ENCODE measurements around the gene SLBP.
A peak's percentile ranks its signal among the peaks of the same experiment; 100 is the strongest.

Gene SLBP

DNA sequence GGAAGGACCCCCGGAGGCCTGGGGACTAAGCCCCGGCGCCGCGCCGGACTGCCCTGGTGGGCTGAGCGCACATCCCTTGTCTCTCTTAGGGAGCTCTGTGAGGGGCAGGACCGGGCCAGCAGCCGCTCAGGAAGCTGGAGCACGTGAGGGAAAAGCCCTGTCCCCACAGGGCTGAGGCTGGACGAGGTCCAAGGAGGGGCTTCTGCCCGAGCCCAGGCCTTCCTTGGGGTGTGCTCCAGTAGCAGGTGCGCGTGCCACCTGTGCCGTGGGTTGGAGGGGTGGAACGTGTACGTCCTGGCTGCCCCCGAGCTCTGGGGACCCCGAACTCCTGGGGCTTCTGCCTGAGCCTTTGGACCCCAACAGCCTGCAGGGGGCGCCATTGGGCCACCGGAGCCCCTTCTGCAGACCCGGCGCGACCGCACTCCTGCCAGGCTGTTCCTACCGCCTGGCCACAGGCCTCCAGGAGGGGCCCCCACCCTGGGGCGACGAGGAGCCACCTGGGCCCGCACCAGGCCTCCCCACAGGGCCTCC lies 36.4 kb upstream of the SLBP start:
- peak; percentile 70 for DNase-seq (ENCODE audit: low spot score)

DNA sequence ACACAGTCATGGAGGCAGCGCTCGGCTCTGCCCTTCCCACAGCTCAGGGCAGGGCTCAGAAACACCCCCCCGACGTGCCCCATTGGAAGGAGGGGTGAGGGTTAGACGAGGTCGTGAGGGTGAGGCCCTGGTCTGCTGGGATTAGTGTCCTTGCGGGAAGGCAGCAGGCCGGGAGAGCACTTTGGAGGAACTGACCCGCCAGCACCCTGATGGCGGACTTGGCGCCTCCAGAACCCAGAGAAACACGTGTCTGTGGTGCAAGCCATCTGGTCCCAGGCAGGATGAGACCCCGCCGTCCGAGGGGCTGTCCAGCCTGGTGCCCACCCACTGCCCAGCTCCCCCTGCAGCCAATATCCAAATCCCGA lies 35.5 kb upstream of the SLBP start:
- DNase-seq (ENCODE audit: low spot score) = no peak

DNA sequence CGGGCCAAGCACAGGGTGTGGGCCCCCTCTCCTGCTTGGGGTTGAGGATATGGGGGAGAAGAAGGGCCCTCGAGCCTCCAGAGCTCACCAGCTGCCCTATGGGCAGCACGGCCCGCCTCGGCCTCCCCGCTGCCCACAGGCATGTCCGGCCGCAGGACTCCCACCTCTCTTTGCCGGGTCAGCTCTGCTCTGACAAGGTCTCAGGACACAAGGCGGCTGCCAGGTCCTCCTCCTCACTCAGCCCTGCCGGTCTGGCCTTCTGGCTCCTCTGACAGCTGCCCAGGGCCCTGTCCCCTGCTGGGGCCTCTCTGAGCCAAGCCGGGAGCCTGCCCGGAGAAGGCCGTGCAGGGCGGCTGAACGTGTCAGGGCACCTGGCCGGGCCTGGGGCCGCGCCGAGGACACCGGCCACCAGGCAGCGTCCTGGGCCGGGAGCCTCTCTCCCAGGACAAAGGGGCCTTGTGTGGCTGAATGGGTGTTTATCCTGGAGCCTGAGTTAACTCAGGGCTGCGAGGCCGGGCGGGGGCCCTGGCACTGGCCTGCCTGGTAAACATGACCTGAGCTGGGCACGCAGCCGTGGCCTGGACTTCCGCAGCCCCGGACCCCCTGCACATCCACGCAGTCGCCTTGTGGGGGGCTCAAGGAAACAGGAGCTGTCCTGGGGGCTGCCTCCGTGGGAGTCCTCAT lies 34.9 kb upstream of the SLBP start:
- no peak for DNase-seq (ENCODE audit: low spot score)

DNA sequence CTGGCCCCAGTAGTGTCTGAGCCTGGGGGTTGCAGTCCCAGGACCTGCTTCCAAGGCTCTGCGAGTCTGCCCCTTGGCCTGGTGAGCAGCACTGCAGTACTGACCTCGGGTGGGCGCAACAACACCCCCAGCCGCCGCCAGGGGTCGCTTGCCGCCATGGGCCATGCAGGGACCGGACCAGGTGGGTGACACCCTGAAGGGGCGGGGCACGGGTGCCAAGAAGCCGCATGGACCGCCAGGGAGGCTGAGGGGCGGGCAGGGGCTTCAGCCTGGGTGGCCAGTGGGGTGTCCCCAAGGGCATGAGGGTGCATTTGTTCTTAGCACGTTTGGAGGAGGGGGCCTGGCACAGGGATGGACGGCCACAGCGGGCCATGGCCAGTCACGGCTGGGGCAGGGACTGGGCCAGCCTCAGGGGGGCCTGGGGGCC lies 34.2 kb upstream of the SLBP start:
- DNase-seq (ENCODE audit: low spot score) = peak; percentile 63

DNA sequence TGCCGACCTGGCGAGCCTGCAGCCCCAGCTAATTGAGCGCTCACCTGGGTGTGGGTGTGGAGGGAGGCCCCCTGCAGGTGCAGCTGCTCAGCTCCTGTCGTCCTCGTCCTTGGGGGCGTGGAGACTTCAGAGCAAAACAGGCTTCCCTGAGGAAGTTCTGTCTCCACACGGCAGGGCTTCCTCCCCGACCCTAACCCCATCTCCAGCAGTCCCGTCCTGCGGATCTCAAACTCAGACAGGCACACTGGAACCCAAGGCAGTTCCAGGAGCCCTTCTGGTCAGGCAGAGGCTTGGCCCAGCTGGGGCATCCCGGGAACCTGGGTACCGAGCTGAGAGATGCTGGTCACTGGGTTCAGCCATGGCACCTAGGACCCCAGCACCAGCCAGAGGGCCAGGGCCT lies 33.6 kb upstream of the SLBP start:
- no peak for DNase-seq (ENCODE audit: low spot score)

- DNase-seq (ENCODE audit: low spot score) = no peak
Observed at GRCh38 chr4:1745165-1745564, 33.0 kb upstream of the SLBP start.

DNA sequence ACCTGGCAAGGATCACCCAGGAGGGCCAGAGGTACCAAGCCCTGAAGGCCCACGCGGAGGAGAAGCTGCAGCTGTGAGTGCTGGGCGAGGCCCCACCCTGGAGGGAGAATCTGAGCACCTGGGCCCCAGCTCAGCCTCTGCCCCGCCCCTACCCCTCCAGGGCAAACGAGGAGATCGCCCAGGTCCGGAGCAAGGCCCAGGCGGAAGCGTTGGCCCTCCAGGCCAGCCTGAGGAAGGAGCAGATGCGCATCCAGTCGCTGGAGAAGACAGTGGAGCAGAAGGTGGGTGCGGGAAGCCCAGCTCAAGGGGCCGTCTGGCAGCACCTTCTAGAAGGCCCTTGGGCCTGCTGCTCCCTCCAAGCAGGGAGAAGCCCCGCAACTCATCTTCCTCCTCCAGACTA lies 32.4 kb upstream of the SLBP start:
- no peak for DNase-seq (ENCODE audit: low spot score)

- no peak for DNase-seq (ENCODE audit: low spot score)
Observed at GRCh38 chr4:1743975-1744374, 31.9 kb upstream of the SLBP start.

- DNase-seq (ENCODE audit: low spot score) = no peak
Observed at GRCh38 chr4:1743551-1743950, 31.4 kb upstream of the SLBP start.

DNA sequence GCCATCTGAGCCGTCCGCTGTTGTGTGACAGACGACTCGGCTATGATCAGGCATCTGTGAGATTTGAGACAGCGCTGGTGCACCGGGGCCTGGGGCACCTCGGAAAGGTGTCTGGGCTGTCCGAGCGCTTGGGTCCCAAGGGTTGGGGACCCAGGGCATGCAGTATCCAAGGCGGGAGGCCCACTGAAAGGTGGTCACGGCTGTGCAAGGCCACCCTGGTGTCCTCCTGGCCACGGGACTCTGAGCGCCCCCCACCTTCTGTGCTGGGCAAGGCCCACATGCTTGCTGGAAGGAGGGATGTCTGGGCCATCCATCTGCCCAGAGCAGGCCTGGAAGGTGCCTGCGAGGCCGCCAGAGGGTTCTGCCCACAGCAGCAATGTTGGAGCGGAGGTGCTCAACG lies 29.1 kb upstream of the SLBP start:
- DNase-seq (ENCODE audit: low spot score) = no peak

DNA sequence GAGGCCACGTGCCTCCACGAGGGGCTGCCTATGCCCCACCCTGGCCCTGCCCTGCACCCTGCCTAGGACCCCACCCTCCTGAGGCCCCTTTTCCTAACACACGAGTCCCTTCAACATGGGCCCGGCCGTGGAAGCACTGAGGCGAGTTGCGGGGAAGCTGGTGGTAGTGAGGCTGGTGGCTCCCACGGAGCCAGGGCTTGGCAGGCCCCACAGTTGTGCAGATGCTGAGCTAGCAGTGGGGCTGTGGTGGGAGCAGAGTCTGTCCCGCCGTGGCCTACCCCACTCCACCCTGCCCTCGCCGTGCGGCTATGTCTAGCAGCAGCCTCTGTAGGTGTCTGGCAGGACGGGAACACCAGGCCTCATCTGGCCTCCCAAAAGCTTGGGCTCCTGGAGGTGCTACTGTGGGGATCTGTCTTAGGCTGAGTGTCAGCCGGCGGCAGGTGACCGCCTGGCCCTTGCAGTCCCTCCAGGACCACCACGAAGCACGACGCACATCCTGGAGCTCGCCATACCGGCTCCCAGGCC lies 28.0 kb upstream of the SLBP start:
- DNase-seq (ENCODE audit: low spot score) = no peak

DNA sequence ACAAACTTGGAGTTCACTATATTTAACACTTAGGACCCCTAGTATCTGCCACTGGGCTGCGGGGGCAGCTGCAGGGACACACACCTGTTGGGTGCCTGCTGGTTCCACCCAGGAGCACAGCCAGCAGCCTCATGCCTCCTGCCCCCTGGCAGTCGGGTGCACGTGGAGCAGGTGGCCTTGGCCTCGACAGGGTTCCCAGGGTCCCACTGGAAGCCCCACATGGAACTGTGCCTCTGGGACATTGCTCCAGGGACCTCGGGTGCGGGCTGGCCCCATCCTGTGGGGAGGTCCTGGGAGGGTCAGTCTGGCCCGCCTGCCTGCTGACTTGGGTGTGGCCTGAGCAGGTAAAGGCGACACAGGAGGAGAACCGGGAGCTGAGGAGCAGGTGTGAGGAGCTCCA lies 27.2 kb upstream of the SLBP start:
- DNase-seq (ENCODE audit: low spot score) = no peak

DNA sequence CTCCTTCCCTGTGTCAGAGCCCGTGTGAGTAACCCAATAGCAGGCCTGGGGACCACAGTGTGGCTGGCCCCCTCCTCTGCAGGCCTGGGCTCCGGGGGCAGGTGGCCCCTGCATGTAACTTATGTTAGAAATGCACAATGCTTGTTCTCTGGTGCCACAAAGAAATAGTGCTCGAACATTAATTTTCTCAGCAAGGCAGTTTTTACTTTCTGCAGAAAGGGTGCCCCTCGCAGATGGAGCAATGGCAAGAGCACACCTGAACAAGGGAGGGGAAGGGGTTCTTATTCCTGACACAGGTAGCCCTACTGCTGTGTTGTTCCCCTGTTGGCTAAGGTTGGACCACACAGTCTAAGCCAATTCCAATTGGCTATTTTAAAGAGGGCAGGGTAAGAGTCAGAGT lies 26.3 kb upstream of the SLBP start:
- DNase-seq (ENCODE audit: low spot score) = no peak

- no peak for DNase-seq (ENCODE audit: low spot score)
Observed at GRCh38 chr4:1737666-1738065, 25.5 kb upstream of the SLBP start.

DNA sequence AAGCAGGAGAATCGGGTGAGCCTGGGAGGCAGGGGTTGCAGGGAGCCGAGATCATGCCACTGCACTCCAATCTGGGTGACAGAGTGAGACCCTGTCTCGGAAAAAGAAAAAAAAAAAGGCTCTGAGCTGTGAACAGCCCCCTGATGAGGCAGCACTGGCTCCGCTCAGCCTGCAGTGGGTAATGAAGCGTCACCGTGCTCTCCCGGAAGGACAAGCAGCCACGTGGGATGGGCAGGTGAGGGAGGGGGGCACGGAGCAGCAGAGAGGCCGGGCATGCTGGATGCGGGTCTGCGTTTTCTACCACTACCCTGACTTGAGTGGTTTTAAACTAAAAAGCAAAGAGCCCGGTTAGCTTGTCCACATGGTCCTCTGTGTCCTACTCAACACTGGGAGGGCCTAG lies 24.7 kb upstream of the SLBP start:
- no peak for DNase-seq (ENCODE audit: low spot score)

DNA sequence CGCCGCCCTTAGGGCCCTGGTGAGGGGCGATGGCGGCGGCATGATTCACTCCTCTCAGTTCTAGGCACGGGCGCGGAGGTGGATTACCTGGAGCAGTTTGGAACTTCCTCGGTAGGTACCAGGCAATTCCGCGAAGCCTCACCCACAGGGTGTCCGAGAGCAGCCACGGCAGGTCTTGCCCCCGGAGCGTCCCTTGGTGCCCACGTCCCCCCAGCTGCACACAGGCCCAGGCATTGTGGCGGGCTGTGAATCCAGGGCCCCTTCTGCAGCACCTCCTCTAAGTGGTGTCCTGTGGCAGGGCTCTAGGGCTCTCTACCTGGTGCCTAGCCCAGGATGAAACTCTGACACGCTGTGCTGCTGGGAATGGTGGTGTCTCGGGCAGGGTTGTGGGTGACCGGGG lies 23.1 kb upstream of the SLBP start:
- DNase-seq (ENCODE audit: low spot score) = no peak

DNA sequence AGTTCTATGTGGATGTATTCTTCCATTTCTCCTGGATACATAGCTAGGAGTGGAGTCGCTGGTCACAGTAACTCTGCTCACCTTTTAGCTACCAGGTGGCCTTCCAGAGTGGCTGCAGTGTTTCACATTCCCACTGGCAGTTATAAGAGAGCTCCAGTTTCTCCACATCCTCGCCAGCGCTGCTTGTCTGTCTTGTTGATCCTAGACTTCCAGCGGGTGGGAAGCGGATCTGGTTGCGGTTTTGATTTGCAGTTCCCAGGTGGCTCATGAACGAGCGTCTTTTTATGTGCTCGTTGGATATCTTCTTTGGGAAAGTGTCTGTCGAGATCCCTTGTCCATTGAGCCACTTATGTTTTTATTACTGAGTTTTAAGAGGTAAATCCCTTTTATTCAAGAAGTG lies 20.8 kb upstream of the SLBP start:
- no peak for DNase-seq (ENCODE audit: low spot score)

- DNase-seq (ENCODE audit: low spot score) = no peak
Observed at GRCh38 chr4:1731180-1731579, 19.1 kb upstream of the SLBP start.

GRCh38 chr4:1730532-1731135 lies 18.5 kb upstream of the SLBP start:
- DNase-seq (ENCODE audit: low spot score) = no peak

GRCh38 chr4:1728061-1728980 lies 16.2 kb upstream of the SLBP start:
- DNase-seq (ENCODE audit: low spot score) = no peak

DNA sequence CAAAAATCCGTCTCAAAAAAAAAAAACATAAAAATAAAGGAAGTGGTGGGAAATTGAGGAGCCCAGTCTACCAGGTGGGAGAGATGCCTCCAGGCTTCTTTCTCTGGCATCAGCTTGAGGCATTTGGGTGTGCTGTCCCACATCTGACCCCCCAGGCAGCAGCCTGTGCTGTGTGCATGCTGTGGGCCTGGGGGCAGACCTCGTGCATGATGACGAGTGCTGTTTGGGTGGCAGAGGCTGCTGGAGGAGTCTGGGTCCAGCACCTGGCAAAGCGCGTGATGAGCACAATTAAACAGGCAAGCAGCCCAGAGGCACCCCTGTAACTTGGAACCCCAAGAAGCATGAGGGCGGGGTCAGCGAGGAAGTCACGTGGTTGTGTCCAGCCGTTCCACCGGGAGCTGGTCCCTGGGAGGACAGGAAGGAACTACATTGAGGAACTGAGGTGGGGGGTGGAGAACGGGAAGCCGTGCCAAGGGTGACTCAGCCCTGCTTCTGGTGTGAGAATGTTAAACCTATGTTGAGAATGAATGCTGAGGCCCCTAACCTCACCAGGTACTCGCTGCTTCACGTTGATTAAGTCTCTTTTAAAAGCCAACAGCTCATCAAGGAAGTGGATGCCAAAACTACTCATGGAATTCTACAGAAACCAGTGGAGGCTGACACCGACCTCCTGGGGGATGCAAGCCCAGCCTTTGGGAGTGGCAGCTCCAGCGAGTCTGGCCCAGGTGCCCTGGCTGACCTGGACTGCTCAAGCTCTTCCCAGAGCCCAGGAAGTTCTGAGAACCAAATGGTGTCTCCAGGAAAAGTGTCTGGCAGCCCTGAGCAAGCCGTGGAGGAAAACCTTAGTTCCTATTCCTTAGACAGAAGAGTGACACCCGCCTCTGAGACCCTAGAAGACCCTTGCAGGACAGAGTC lies 15.3 kb upstream of the SLBP start:
- no peak for DNase-seq (ENCODE audit: low spot score)
